H9 (cell line): ENCODE measurements around the gene STX8. TPM values are rescaled to one million over a fixed set of nuclear protein-coding genes. Genes with fewer than 3 reads are reported as not detected.

Experiments used
- DNase-seq: peaks from one replicate; pipeline ENCODE4 v3.0.0-alpha.2; 2017
- H2AFZ ChIP-seq: one replicate; pipeline ENCODE4 v1.6.1; 2013; ENCODE audit warnings: mild to moderate bottlenecking, low read length, control low read depth, moderate library complexity
- H2AK5ac ChIP-seq: 2 replicates; pipeline ENCODE4 v1.6.1; 2013; ENCODE audit warnings: low read length, control low read depth, mixed read lengths; ENCODE audit not compliant: insufficient read length
- H2BK120ac ChIP-seq: one replicate; pipeline ENCODE4 v1.6.1; 2013; ENCODE audit warnings: low read depth, mild to moderate bottlenecking, low read length, control low read depth, inconsistent platforms; ENCODE audit not compliant: poor library complexity, severe bottlenecking
- H2BK12ac ChIP-seq: 2 replicates; pipeline ENCODE4 v1.6.1; 2013; ENCODE audit warnings: low read length, control low read depth, mixed read lengths, low read depth; ENCODE audit not compliant: insufficient read length
- H2BK15ac ChIP-seq: 2 replicates; pipeline ENCODE4 v1.6.1; 2013; ENCODE audit warnings: low read depth, low read length, control low read depth
- H2BK20ac ChIP-seq: one replicate; pipeline ENCODE4 v1.6.1; 2013; ENCODE audit warnings: low read depth, mild to moderate bottlenecking, low read length, control low read depth, inconsistent platforms; ENCODE audit not compliant: poor library complexity, severe bottlenecking
- H2BK5ac ChIP-seq: 2 replicates; pipeline ENCODE4 v1.6.1; 2013; ENCODE audit warnings: low read length, control low read depth, mixed read lengths; ENCODE audit not compliant: insufficient read length
- H3K14ac ChIP-seq: 2 replicates; pipeline ENCODE4 v1.6.1; 2013; ENCODE audit warnings: low read length, control low read depth; ENCODE audit not compliant: insufficient read depth
- H3K18ac ChIP-seq: 2 replicates; pipeline ENCODE4 v1.6.1; 2013; ENCODE audit warnings: low read depth, mild to moderate bottlenecking, mixed read lengths, low read length, control low read depth; ENCODE audit not compliant: insufficient read length
- H3K23ac ChIP-seq: 2 replicates; pipeline ENCODE4 v1.6.1; 2013; ENCODE audit warnings: low read length, control low read depth, mixed read lengths, low read depth; ENCODE audit not compliant: insufficient read length
- H3K23me2 ChIP-seq: 2 replicates; pipeline ENCODE4 v1.6.1; 2013; ENCODE audit warnings: low read depth, mild to moderate bottlenecking, mixed read lengths, low read length, control low read depth; ENCODE audit not compliant: insufficient read length, poor library complexity, severe bottlenecking
- H3K27ac ChIP-seq: 2 replicates; pipeline ENCODE4 v1.5.1; 2013; ENCODE audit warnings: low read length, control low read depth, mixed read lengths, low read depth; ENCODE audit not compliant: insufficient read length
- H3K27me3 ChIP-seq: 2 replicates; pipeline ENCODE4 v1.6.1; 2013; ENCODE audit warnings: low read length, control low read depth, inconsistent platforms; ENCODE audit not compliant: insufficient read depth
- H3K4ac ChIP-seq: 2 replicates; pipeline ENCODE4 v1.6.1; 2013; ENCODE audit warnings: low read depth, mild to moderate bottlenecking, control low read depth, inconsistent platforms, low read length, moderate library complexity
- H3K4me1 ChIP-seq: 2 replicates; pipeline ENCODE4 v1.6.1; 2013; ENCODE audit warnings: low read length, control low read depth, inconsistent platforms; ENCODE audit not compliant: insufficient read depth
- H3K4me2 ChIP-seq: 2 replicates; pipeline ENCODE4 v1.6.1; 2013; ENCODE audit warnings: low read length, control low read depth, mixed read lengths; ENCODE audit not compliant: insufficient read length, insufficient read depth
- H3K56ac ChIP-seq: 2 replicates; pipeline ENCODE4 v1.6.1; 2013; ENCODE audit warnings: low read depth, mild to moderate bottlenecking, mixed read lengths, low read length, control low read depth; ENCODE audit not compliant: insufficient read length
- H3K79me1 ChIP-seq: 2 replicates; pipeline ENCODE4 v1.6.1; 2013; ENCODE audit warnings: low read depth, mild to moderate bottlenecking, moderate library complexity, low read length, control low read depth, inconsistent platforms; ENCODE audit not compliant: insufficient read depth, poor library complexity, severe bottlenecking
- H3K79me2 ChIP-seq: 2 replicates; pipeline ENCODE4 v1.6.1; 2013; ENCODE audit warnings: low read length, control low read depth, inconsistent platforms; ENCODE audit not compliant: insufficient read depth
- H3K9ac ChIP-seq: 2 replicates; pipeline ENCODE4 v1.6.1; 2013; ENCODE audit warnings: low read length, control low read depth, mixed read lengths; ENCODE audit not compliant: insufficient read length; ENCODE audit errors: extremely low read depth
- H3K9me3 ChIP-seq: one replicate; pipeline ENCODE4 v1.6.1; 2013; ENCODE audit warnings: low read depth, low read length, inconsistent platforms; ENCODE audit not compliant: control insufficient read depth
- H3T11ph ChIP-seq: one replicate; pipeline ENCODE4 v1.6.1; 2013; ENCODE audit warnings: mild to moderate bottlenecking, low read length, control low read depth, inconsistent platforms
- H4K20me1 ChIP-seq: one replicate; pipeline ENCODE4 v1.6.1; 2013; ENCODE audit not compliant: control insufficient read depth, insufficient read length, insufficient read depth
- H4K5ac ChIP-seq: 2 replicates; pipeline ENCODE4 v1.6.1; 2013; ENCODE audit warnings: low read depth, mild to moderate bottlenecking, mixed read lengths, low read length, control low read depth; ENCODE audit not compliant: insufficient read length
- H4K8ac ChIP-seq: replicated peaks from 2 replicates; pipeline ENCODE4 v1.6.1; 2013; ENCODE audit warnings: low read length, control low read depth, mixed read lengths, low read depth; ENCODE audit not compliant: insufficient read length
- H4K91ac ChIP-seq: 2 replicates; pipeline ENCODE4 v1.6.1; 2013; ENCODE audit warnings: low read depth, mild to moderate bottlenecking, moderate library complexity, mixed read lengths, low read length, control low read depth; ENCODE audit not compliant: insufficient read length
- H3K27ac Mint-ChIP-seq, 3 experiments: 2 replicates in 2 of 3; 3 replicates in 1 of 3; pipeline ENCODE4 v1.8.0; 2020 to 2021; ENCODE audit warnings: mixed read lengths in 3 of 3, mild to moderate bottlenecking in 1 of 3, moderate library complexity in 1 of 3
- H3K27me3 Mint-ChIP-seq: 2 replicates; pipeline ENCODE4 v1.8.0; 2021; ENCODE audit warnings: low read depth, mild to moderate bottlenecking, moderate library complexity, mixed read lengths
- H3K36me3 Mint-ChIP-seq, 3 experiments: 2 replicates in 2 of 3; 3 replicates in 1 of 3; pipeline ENCODE4 v1.8.0; 2020 to 2021; ENCODE audit warnings: low read depth in 3 of 3, mixed read lengths in 3 of 3; ENCODE audit not compliant: insufficient read depth in 1 of 3
- H3K4me1 Mint-ChIP-seq, 2 experiments: 2 replicates each; pipeline ENCODE4 v1.8.0; 2020; ENCODE audit warnings: mixed read lengths in 2 of 2
- H3K4me3 Mint-ChIP-seq, 2 experiments: 2 replicates in 1 of 2; 3 replicates in 1 of 2; pipeline ENCODE4 v1.8.0; 2020 to 2021; ENCODE audit warnings: mild to moderate bottlenecking in 2 of 2, mixed read lengths in 2 of 2, moderate library complexity in 1 of 2
- H3K9me3 Mint-ChIP-seq, 2 experiments: 2 replicates in 1 of 2; 3 replicates in 1 of 2; pipeline ENCODE4 v1.8.0; 2020; ENCODE audit warnings: mild to moderate bottlenecking in 2 of 2, mixed read lengths in 2 of 2, moderate library complexity in 1 of 2
- CTCF ChIP-seq: fragments of 200-600 bp; sonication (generic); conservative IDR thresholded peaks from 3 replicates; pipeline ENCODE4 v1.8.0; 2021; ENCODE audit warnings: antibody characterized with exemption, mild to moderate bottlenecking
- WGBS: extraction: QIAGEN DNeasy Blood & Tissue Kit; methylation state at CpG from one replicate; pipeline ENCODE4 v1.1.7; 2013; ENCODE audit warnings: missing lambda C conversion rate, low lambda C conversion rate, mixed read lengths; ENCODE audit not compliant: insufficient read length; ENCODE audit errors: extremely low coverage; 5-methylcytosine and 5-hydroxymethylcytosine counted together
- total RNA-seq: library from RNA; stranded (reverse); gene quantifications from 2 replicates; pipeline ENCODE4 v1.2.1, GENCODE V29; 2021

The STX8 gene
- total RNA-seq, 1 experiment from 2014 or later, result 55.1 TPM

- no peak overlapping the region for H2BK20ac ChIP-seq
- TF ChIP-seq CTCF, result no peak
- no peak overlapping the region for H3K56ac ChIP-seq
- H3K4ac ChIP-seq, result no peak overlapping the region
- H3K4me2 ChIP-seq, result no peak overlapping the region
- no peak overlapping the region for H3K27ac ChIP-seq
- no peak overlapping the region for H2BK12ac ChIP-seq
- no peaks in the 10 kb centered on the region for H3K79me1 ChIP-seq
- no peaks in the 10 kb centered on the region for H3K23me2 ChIP-seq
- Mint-ChIP-seq H3K36me3 (no peaks in the 10 kb centered on the region; a peak in 1 of 7 replicates), H3K27me3 (no peaks in the 10 kb centered on the region), H3K4me3 (no peak overlapping the region), H3K9me3 (no peaks in the 10 kb centered on the region), H3K4me1 (no peaks in the 10 kb centered on the region), H3K27ac (no peak overlapping the region)
- no peaks in the 10 kb centered on the region for H3K4me1 ChIP-seq
- H3K9ac ChIP-seq, result no peak overlapping the region
- DNase-seq, result no peak
- H3K14ac ChIP-seq, result no peak overlapping the region
- H2BK15ac ChIP-seq, result no peak overlapping the region
- no peak overlapping the region for H4K5ac ChIP-seq
- H3K23ac ChIP-seq, result no peak overlapping the region
- no peaks in the 10 kb centered on the region for H3K79me2 ChIP-seq
- H3K9me3 ChIP-seq, result no peaks in the 10 kb centered on the region
- no peak overlapping the region for H2AFZ ChIP-seq
- no peak overlapping the region for H2BK120ac ChIP-seq
- WGBS, result no CpG with 5 or more reads among the region's 2 CpGs
- H2BK5ac ChIP-seq, result no peak overlapping the region
- H3T11ph ChIP-seq, result no peak overlapping the region
- H2AK5ac ChIP-seq, result no peak overlapping the region
- H3K27me3 ChIP-seq, result no peaks in the 10 kb centered on the region
- no peak overlapping the region for H3K18ac ChIP-seq
- H4K8ac ChIP-seq, result no peak overlapping the region
- no peaks in the 10 kb centered on the region for H4K20me1 ChIP-seq
- no peak overlapping the region for H4K91ac ChIP-seq
These were observed 90.8 kb downstream of the STX8 start for GRCh38 chr17:9484789-9485188.
